Measurements from ENCODE around the gene PRXL2A. TPM values are rescaled to one million over a fixed set of nuclear protein-coding genes. Genes with fewer than 3 reads are reported as not detected.

The PRXL2A gene
- total RNA-seq, 2 donors from 2014 or later: 86.0 to 101 TPM

- intact Hi-C loops (cut with DNase I): no loop called here
- no peak for DNase-seq (ENCODE audit: low spot score)
- no peak for TF ChIP-seq POLR2AphosphoS5 (IDR thresholded peaks at IDR 0.05)
- no peak for TF ChIP-seq CTCF (IDR thresholded peaks at IDR 0.05)
- no peak for TF ChIP-seq POLR2A (IDR thresholded peaks at IDR 0.05)
- Histone ChIP-seq H3K27me3 (replicated peaks; ENCODE audit: insufficient read depth) (no peaks in the 10 kb centered on the region), H3K4me3 (no peak overlapping the region), H3K4me1 (replicated peaks) (no peaks in the 10 kb centered on the region), H3K9me3 (no peaks in the 10 kb centered on the region), H3K36me3 (peaks cover 0 to 3% of the 10 kb centered on the region in 2 donors), H3K27ac (no peak overlapping the region)
- 78% methylated on average over 17 of the region's 17 CpGs for WGBS
Measured at GRCh38 chr10:80485946-80486764, 77.8 kb downstream of the PRXL2A start.

Other genes with a start within 250 kb of the PRXL2A start
- gene ANXA11, start 203.0 kb upstream of the PRXL2A start, total RNA-seq: 100 to 1,000 TPM; 158 to 174 TPM
- 1 to 10 TPM in 1 of 2 donors, not detected in 1; 3.9 TPM for gene MAT1A, start 118.9 kb upstream of the PRXL2A start, total RNA-seq
- 1 to 10 TPM in 1 of 2 donors, not detected in 1; 8.7 TPM for gene DYDC1, start 51.8 kb upstream of the PRXL2A start, total RNA-seq
- not detected for gene DYDC2, start 51.8 kb upstream of the PRXL2A start, total RNA-seq
- 100 to 1,000 TPM in 1 of 2 donors, 10 to 100 TPM in 1; 69.8 to 103 TPM for gene TSPAN14, start 45.8 kb downstream of the PRXL2A start, total RNA-seq
- under 1 TPM in 1 of 2 donors, not detected in 1; 0.40 TPM for gene SH2D4B, start 129.4 kb downstream of the PRXL2A start, total RNA-seq